H1 (cell line): Measurements from ENCODE around the gene TEX22. TPM values are rescaled to one million over a fixed set of nuclear protein-coding genes. Genes with fewer than 3 reads are reported as not detected.

Source experiments
- BRCA1 ChIP-seq: IDR thresholded peaks from 2 replicates; pipeline ENCODE4 v1.6.1; 2012; ENCODE audit warnings: low read depth, low read length, improper control_type of control experiment
- CHD7 ChIP-seq: fragments of 300-600 bp; sonication (generic); IDR thresholded peaks from 2 replicates; pipeline ENCODE4 v1.7.1; 2012; ENCODE audit warnings: low read length, moderate library complexity, mild to moderate bottlenecking, inconsistent platforms; ENCODE audit not compliant: insufficient replicate concordance
- JUND ChIP-seq: IDR thresholded peaks from 2 replicates; pipeline ENCODE4 v1.6.1; 2011; ENCODE audit warnings: mild to moderate bottlenecking, improper control_type of control experiment, low read length
- RNF2 ChIP-seq: fragments of 200-900, 300-1000 bp; sonication (generic); IDR thresholded peaks from 2 replicates; pipeline ENCODE4 v1.7.1; 2016; ENCODE audit warnings: borderline replicate concordance, low read depth, mild to moderate bottlenecking, antibody characterized with exemption, low read length; ENCODE audit not compliant: poor library complexity, severe bottlenecking; ENCODE audit errors: missing control alignments
- SIN3A ChIP-seq, 2 experiments: IDR thresholded peaks in 1 of 2; conservative IDR thresholded peaks in 1 of 2; 2 replicates each; pipeline ENCODE4 v1.6.1; 2011 to 2012; ENCODE audit warnings: low read length in 2 of 2, improper control_type of control experiment in 1 of 2, low read depth in 1 of 2, mild to moderate bottlenecking in 1 of 2
- SP1 ChIP-seq: IDR thresholded peaks from 2 replicates; pipeline ENCODE4 v1.6.1; 2011; ENCODE audit warnings: low read depth, low read length
- YY1 ChIP-seq: IDR thresholded peaks from 2 replicates; pipeline ENCODE4 v1.6.1; 2011; ENCODE audit warnings: low read depth, mild to moderate bottlenecking, low read length
- polyA plus RNA-seq, 7 experiments: library from polyadenylated mRNA; depleted of rRNA in 3 of 7; stranded (reverse) in 5 of 7; unstranded in 2 of 7; fragments of >200 nt in 5 of 7; fragments of 200-250 nt in 2 of 7; gene quantifications; 1 replicate in 5 of 7; 2 replicates in 1 of 7; 4 replicates in 1 of 7; pipeline versions ENCODE4 v1.2.1 to v1.2.3, GENCODE V29; 2011 to 2013; ENCODE audit warnings: missing spikeins in 2 of 7, mixed read lengths in 2 of 7
- total RNA-seq: library from RNA; stranded (reverse); fragmentation: NEBNext Ultra II Directional; extraction: Animal tissue kit (Norgen Biotek cat#: 25700); gene quantifications from 2 replicates; pipeline ENCODE4 v1.2.1, GENCODE V29; 2021
- TF ChIP-seq, protein P1 (sequence below): IDR thresholded peaks from 2 replicates; pipeline ENCODE4 v1.6.1; 2012; ENCODE audit warnings: inconsistent platforms

Gene TEX22
- total and polyA plus RNA-seq, 2 of the 8 experiments (the other 6 are each of a cell fraction or from before 2014, with no cell fraction given), result 0.24 to 0.39 TPM

GRCh38 chr14:105421723-105422615, 23.6 kb downstream of the TEX22 start (continued):
- TF ChIP-seq BRCA1 (no peak), RNF2 (no peak), SIN3A (conservative IDR thresholded peaks at IDR 0.05 in 1 of 2, IDR thresholded peaks at IDR 0.05 in 1 of 2; ENCODE audit: low read depth in 1 of 2, low read length in 2 of 2) (no peak), CHD7 (no peak), YY1 (no peak), JUND (no peak), SP1 (no peak)
- TF ChIP-seq, protein P1, sequence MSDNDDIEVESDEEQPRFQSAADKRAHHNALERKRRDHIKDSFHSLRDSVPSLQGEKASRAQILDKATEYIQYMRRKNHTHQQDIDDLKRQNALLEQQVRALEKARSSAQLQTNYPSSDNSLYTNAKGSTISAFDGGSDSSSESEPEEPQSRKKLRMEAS, result no peak
